Small intestine (tissue), 7 donors: ENCODE data around the gene SETD3. TPM values are rescaled to one million over a fixed set of nuclear protein-coding genes. Genes with fewer than 3 reads are reported as not detected.

ENCODE experiments used
- DNase-seq, 2 donors: peaks; one replicate each; pipeline versions ENCODE4 v3.0.0 to v3.0.0-alpha.2; 2013
- FAIRE-seq: peaks from 2 replicates; lab custom pipeline; 2012; peaks lifted over from hg19 to GRCh38; lab: Jason Lieb, UNC
- H3K27ac ChIP-seq, 3 donors: one replicate each; pipeline ENCODE4 v1.5.1; 2013; ENCODE audit warnings: low read length in 2 of 3, mild to moderate bottlenecking in 2 of 3, control low read depth in 1 of 3, inconsistent platforms in 1 of 3, low read depth in 1 of 3, moderate library complexity in 1 of 3
- H3K27me3 ChIP-seq, 3 donors: one replicate each; pipeline ENCODE4 v1.6.1; 2013; ENCODE audit warnings: low read length in 3 of 3, inconsistent platforms in 1 of 3; ENCODE audit not compliant: control insufficient read depth in 3 of 3, insufficient read depth in 3 of 3
- H3K36me3 ChIP-seq, 3 donors: one replicate each; pipeline ENCODE4 v1.6.1; 2013; ENCODE audit warnings: low read length in 3 of 3, inconsistent platforms in 1 of 3, low read depth in 1 of 3, mild to moderate bottlenecking in 1 of 3, moderate library complexity in 1 of 3; ENCODE audit not compliant: control insufficient read depth in 3 of 3, insufficient read depth in 2 of 3
- H3K4me1 ChIP-seq, 3 donors: one replicate each; pipeline ENCODE4 v1.6.1; 2013; ENCODE audit warnings: low read length in 2 of 3, inconsistent platforms in 1 of 3, low read depth in 1 of 3, mild to moderate bottlenecking in 1 of 3, moderate library complexity in 1 of 3; ENCODE audit not compliant: control insufficient read depth in 3 of 3, insufficient read depth in 2 of 3
- H3K4me3 ChIP-seq, 3 donors: one replicate each; pipeline ENCODE4 v1.5.1; 2013; ENCODE audit warnings: low read length in 3 of 3, control low read depth in 1 of 3, inconsistent platforms in 1 of 3, low read depth in 1 of 3, mild to moderate bottlenecking in 1 of 3, moderate library complexity in 1 of 3
- H3K9me3 ChIP-seq, 2 donors: one replicate each; pipeline ENCODE4 v1.6.1; 2013; ENCODE audit warnings: low read depth in 1 of 2, low read length in 1 of 2; ENCODE audit not compliant: control insufficient read depth in 2 of 2, insufficient read depth in 1 of 2
- WGBS, 3 donors: extraction: QIAGEN DNeasy Blood & Tissue Kit; methylation state at CpG; one replicate each; pipeline ENCODE4 v1.1.7; 2013; 5-methylcytosine and 5-hydroxymethylcytosine counted together
- polyA plus RNA-seq, 4 donors: library from polyadenylated mRNA; stranded (reverse) in 3 of 4; unstranded in 1 of 4; fragments of 200-250 nt in 3 of 4; fragments of 120-200 nt in 1 of 4; gene quantifications; one replicate each; pipeline versions ENCODE4 v1.2.1 to v1.2.3, GENCODE V29; 2013
- donor health status: healthy with polysubstance abuse.
- donor health status: control.
- donor health status: control.
- donor health status: Bipolar disorder and iron deficiency.
- donor health status: healthy.

SETD3 gene
- polyA plus RNA-seq, 4 donors, result 38.1 to 61.4 (median 50.9) TPM

GRCh38 chr14:99508896-99509629 is 28.4 kb upstream of the SETD3 start:
- H3K4me1 ChIP-seq, result no peaks in the 10 kb centered on the region
- DNase-seq (no peak), FAIRE-seq (no peak)
- 75 to 86% (median 80%) methylated on average over 23 of the region's 23 CpGs for WGBS, 3 donors
- no peak overlapping the region for H3K27ac ChIP-seq
- no peak overlapping the region for H3K4me3 ChIP-seq
- H3K36me3 ChIP-seq, result peaks cover 13 to 88% (median 36%) of the 10 kb centered on the region in 3 donors
- H3K27me3 ChIP-seq, result no peaks in the 10 kb centered on the region
- H3K9me3 ChIP-seq, result no peaks in the 10 kb centered on the region

- DNase-seq (no peak), FAIRE-seq (no peak)
- no peak overlapping the region for H3K4me3 ChIP-seq
- no peaks in the 10 kb centered on the region for H3K4me1 ChIP-seq
- no peaks in the 10 kb centered on the region for H3K9me3 ChIP-seq
- H3K27me3 ChIP-seq, result no peaks in the 10 kb centered on the region
- H3K36me3 ChIP-seq, result peaks cover 21 to 85% (median 43%) of the 10 kb centered on the region in 3 donors
- WGBS, 3 donors, result 94 to 95% (median 95%) methylated on average over 13 of the region's 13 CpGs
- H3K27ac ChIP-seq, result no peak overlapping the region
Measured at GRCh38 chr14:99507860-99508640, 27.4 kb upstream of the SETD3 start.

- FAIRE-seq (no peak), DNase-seq (no peak)
- H3K4me3 ChIP-seq, result no peak overlapping the region
- H3K36me3 ChIP-seq, result peaks cover 27 to 80% (median 44%) of the 10 kb centered on the region in 3 donors
- no peaks in the 10 kb centered on the region for H3K27me3 ChIP-seq
- H3K27ac ChIP-seq, result no peak overlapping the region
- H3K4me1 ChIP-seq, result no peaks in the 10 kb centered on the region
- H3K9me3 ChIP-seq, result no peaks in the 10 kb centered on the region
- 88 to 97% (median 97%) methylated on average over 6 of the region's 6 CpGs for WGBS, 3 donors
Measured at GRCh38 chr14:99506276-99506675, 25.6 kb upstream of the SETD3 start.

- 87 to 92% (median 91%) methylated on average over 5 of the region's 5 CpGs for WGBS, 3 donors
- Histone ChIP-seq H3K27ac (no peak overlapping the region), H3K9me3 (no peaks in the 10 kb centered on the region), H3K4me1 (no peaks in the 10 kb centered on the region), H3K27me3 (no peaks in the 10 kb centered on the region), H3K36me3 (peaks cover 25 to 76% (median 46%) of the 10 kb centered on the region in 3 donors), H3K4me3 (no peak overlapping the region)
- no peak for FAIRE-seq
- DNase-seq, result no peak
Measured at GRCh38 chr14:99505089-99505488, 24.4 kb upstream of the SETD3 start.

GRCh38 chr14:99503848-99504453 is 23.3 kb upstream of the SETD3 start:
- no peaks in the 10 kb centered on the region for H3K9me3 ChIP-seq
- FAIRE-seq (no peak), DNase-seq (no peak)
- H3K4me3 ChIP-seq, result no peak overlapping the region
- no peaks in the 10 kb centered on the region for H3K4me1 ChIP-seq
- H3K27me3 ChIP-seq, result no peaks in the 10 kb centered on the region
- no peak overlapping the region for H3K27ac ChIP-seq
- WGBS, 3 donors, result 91 to 96% (median 92%) methylated on average over 4 of the region's 4 CpGs
- peaks cover 20 to 66% (median 41%) of the 10 kb centered on the region in 3 donors for H3K36me3 ChIP-seq

GRCh38 chr14:99502989-99503421 is 22.3 kb upstream of the SETD3 start:
- FAIRE-seq (no peak), DNase-seq (no peak)
- no peaks in the 10 kb centered on the region for H3K9me3 ChIP-seq
- no peaks in the 10 kb centered on the region for H3K4me1 ChIP-seq
- 83 to 94% (median 91%) methylated on average over 14 of the region's 14 CpGs for WGBS, 3 donors
- H3K36me3 ChIP-seq, result peaks cover 20 to 65% (median 44%) of the 10 kb centered on the region in 3 donors
- H3K27me3 ChIP-seq, result no peaks in the 10 kb centered on the region
- no peak overlapping the region for H3K4me3 ChIP-seq
- H3K27ac ChIP-seq, result no peak overlapping the region

- peaks cover 12 to 47% (median 26%) of the 10 kb centered on the region in 3 donors for H3K36me3 ChIP-seq
- DNase-seq (no peak), FAIRE-seq (no peak)
- 88 to 91% (median 90%) methylated on average over 3 of the region's 3 CpGs for WGBS, 3 donors
- no peak overlapping the region for H3K4me3 ChIP-seq
- no peaks in the 10 kb centered on the region for H3K27me3 ChIP-seq
- H3K9me3 ChIP-seq, result no peaks in the 10 kb centered on the region
- H3K4me1 ChIP-seq, result no peaks in the 10 kb centered on the region
- no peak overlapping the region for H3K27ac ChIP-seq
Measured at GRCh38 chr14:99497894-99498293, 17.2 kb upstream of the SETD3 start.

GRCh38 chr14:99497341-99497740 is 16.7 kb upstream of the SETD3 start:
- no peak for FAIRE-seq
- H3K27ac ChIP-seq, result no peak overlapping the region
- H3K27me3 ChIP-seq, result no peaks in the 10 kb centered on the region
- H3K9me3 ChIP-seq, result no peaks in the 10 kb centered on the region
- H3K36me3 ChIP-seq, result peaks cover 7 to 47% (median 23%) of the 10 kb centered on the region in 3 donors
- DNase-seq, result no peak
- 94 to 100% (median 96%) methylated on average over 2 of the region's 2 CpGs for WGBS, 3 donors
- no peak overlapping the region for H3K4me3 ChIP-seq
- no peaks in the 10 kb centered on the region for H3K4me1 ChIP-seq
